GM12891 (cell line): ENCODE data around the gene NUDT21.

ENCODE experiments used
- POLR2A ChIP-seq: IDR thresholded peaks from 2 replicates; pipeline ENCODE4 v1.6.1; 2011; ENCODE audit warnings: low read depth, low read length, control low read depth
- POLR2AphosphoS5 ChIP-seq: IDR thresholded peaks from 2 replicates; pipeline ENCODE4 v1.6.1; 2011; ENCODE audit warnings: low read depth, low read length, control low read depth
- POU2F2 ChIP-seq: IDR thresholded peaks from 2 replicates; pipeline ENCODE4 v1.6.1; 2011; ENCODE audit warnings: low read depth, mild to moderate bottlenecking, control low read depth, low read length, moderate library complexity
- SPI1 ChIP-seq: IDR thresholded peaks from 2 replicates; pipeline ENCODE4 v1.6.1; 2011; ENCODE audit warnings: low read depth, low read length, control low read depth
- TAF1 ChIP-seq: IDR thresholded peaks from 2 replicates; pipeline ENCODE4 v1.6.1; 2011; ENCODE audit warnings: low read depth, low read length, control low read depth

GRCh38 chr16:56382459-56382858 lies 68.7 kb downstream of the NUDT21 start:
- TF ChIP-seq POLR2A (no peak), TAF1 (no peak), POU2F2 (no peak), POLR2AphosphoS5 (no peak), SPI1 (no peak)
